ENCODE measurements around the gene SLC17A2. TPM values are rescaled to one million over a fixed set of nuclear protein-coding genes. Genes with fewer than 3 reads are reported as not detected.

SLC17A2 gene
- total and polyA plus RNA-seq, 2 of the 8 experiments (the other 6 are each of a cell fraction or from before 2014, with no cell fraction given), result not detected

- H2BK20ac ChIP-seq (ENCODE audit: low read length), result no peak overlapping the region
- no peak for FAIRE-seq
- no peak overlapping the region for H3K14ac ChIP-seq (ENCODE audit: insufficient read length)
- H2BK15ac ChIP-seq (ENCODE audit: low read length), result no peak overlapping the region
- H3K9me3 ChIP-seq (ENCODE audit: insufficient read depth in 2 of 2, low read depth in 1 of 2, low read length in 1 of 2), result no peaks in the 10 kb centered on the region
- H2BK12ac ChIP-seq (ENCODE audit: low read depth, low read length), result no peak overlapping the region
- no peak overlapping the region for H3K56ac ChIP-seq (replicated peaks; ENCODE audit: insufficient read length, low read depth, low read length)
- no peak overlapping the region for H3K18ac ChIP-seq (ENCODE audit: extremely low read depth, low read length)
- no peak overlapping the region for H4K5ac ChIP-seq (ENCODE audit: insufficient read length, low read depth, low read length)
- no peak overlapping the region for H4K91ac ChIP-seq (replicated peaks; ENCODE audit: insufficient read length, low read length)
- no peak overlapping the region for H4K8ac ChIP-seq (ENCODE audit: extremely low read depth, insufficient read depth, low read length)
- ChIA-PET POLR2A (ENCODE audit: partially characterized antibody) (no interaction called here), CTCF (ENCODE audit: partially characterized antibody) (interaction anchor here (0.7 to 1.7 kb wide), 6 partner anchors 10 to 174 kb away, joined by 3 to 4 read pairs (median 3); no protein-coding TSS in a partner anchor)
- H2AK5ac ChIP-seq (ENCODE audit: low read depth, low read length), result no peak overlapping the region
- no peak overlapping the region for H3K4ac ChIP-seq (replicated peaks; ENCODE audit: insufficient read length, low read depth, low read length)
- no peak overlapping the region for H3K4me2 ChIP-seq (ENCODE audit: insufficient read depth in 1 of 2, low read depth in 2 of 2, low read length in 2 of 2)
- H3K23me2 ChIP-seq (ENCODE audit: low read depth, low read length), result no peaks in the 10 kb centered on the region
- whole genome bisulfite sequencing, 2 experiments (ENCODE audit: extremely low coverage in 1 of 2, insufficient coverage in 1 of 2, insufficient read length in 1 of 2, insufficient replicate concordance in 2 of 2, low coverage in 1 of 2, low lambda C conversion rate in 2 of 2, missing lambda C conversion rate in 1 of 2), result 96% methylated on average over 3 of the region's 3 CpGs; no CpG with 5 or more reads in 1 of the 2 experiments
- H2BK120ac ChIP-seq (replicated peaks; ENCODE audit: low read depth, low read length), result no peak overlapping the region
- no peaks in the 10 kb centered on the region for H3K27me3 ChIP-seq (replicated peaks in 1 of 4; ENCODE audit: control insufficient read depth in 3 of 4, extremely low read depth in 1 of 4, insufficient read depth in 3 of 4, low read length in 3 of 4)
- no peak overlapping the region for H3K9ac ChIP-seq (replicated peaks in 1 of 4; ENCODE audit: extremely low read depth in 1 of 4, low read depth in 3 of 4, low read length in 3 of 4)
- H3K79me2 ChIP-seq (ENCODE audit: control insufficient read depth in 1 of 2, insufficient read depth in 2 of 2, low read length in 2 of 2), result no peaks in the 10 kb centered on the region
- no peak overlapping the region for H3K27ac ChIP-seq (ENCODE audit: low read depth, low read length)
- DNase-seq (ENCODE audit: low read depth in 1 of 2, low spot score in 2 of 2), result no peak
- H4K20me1 ChIP-seq (replicated peaks in 1 of 2; ENCODE audit: control insufficient read depth in 1 of 2, insufficient read depth in 2 of 2, low read length in 2 of 2), result no peaks in the 10 kb centered on the region
- no peak overlapping the region for H2BK5ac ChIP-seq (ENCODE audit: low read depth, low read length)
- no peak overlapping the region for H2AFZ ChIP-seq (ENCODE audit: low read length)
- H3K4me3 ChIP-seq (ENCODE audit: extremely low read depth in 1 of 4, insufficient read depth in 2 of 4, low read depth in 3 of 4, low read length in 4 of 4), result no peak overlapping the region
- no peaks in the 10 kb centered on the region for H3K79me1 ChIP-seq (ENCODE audit: low read depth, low read length)
- no peaks in the 10 kb centered on the region for H3K4me1 ChIP-seq (replicated peaks in 1 of 4; ENCODE audit: control insufficient read depth in 3 of 4, insufficient read depth in 4 of 4, low read length in 3 of 4)
- H3K36me3 ChIP-seq (ENCODE audit: control insufficient read depth in 2 of 4, insufficient read depth in 4 of 4, low read length in 3 of 4), result no peaks in the 10 kb centered on the region
- H3K23ac ChIP-seq (ENCODE audit: insufficient read length), result no peak overlapping the region
- no peak for TF ChIP-seq BRCA1 (IDR thresholded peaks at IDR 0.05; ENCODE audit: low read depth, low read length)
These were observed 55.5 kb downstream of the SLC17A2 start for GRCh38 chr6:25874822-25875562.

Data from H1 (cell line).